Lung (tissue), 12 donors: ENCODE measurements around the gene POLL. TPM values are rescaled to one million over a fixed set of nuclear protein-coding genes. Genes with fewer than 3 reads are reported as not detected.

ENCODE experiments used
- ATAC-seq: fragments of 200-7000 bp; cut with Tn5 transposase; one replicate; pipeline ENCODE4 v1.9.1; 2020; ENCODE audit warnings: moderate number of reproducible peaks; ENCODE audit not compliant: insufficient read depth, low FRiP score
- DNase-seq, 3 donors: peaks; one replicate each; pipeline ENCODE4 v3.0.0-alpha.2; 2013 to 2017
- H3K27ac ChIP-seq, 2 donors: one replicate each; pipeline ENCODE4 v1.5.1; 2013; ENCODE audit warnings: mild to moderate bottlenecking in 2 of 2, moderate library complexity in 2 of 2, control low read depth in 1 of 2, inconsistent platforms in 1 of 2, low read depth in 1 of 2, low read length in 1 of 2
- H3K27me3 ChIP-seq, 3 donors: one replicate each; pipeline ENCODE4 v1.5.1; 2013; ENCODE audit warnings: low read length in 2 of 3; ENCODE audit not compliant: control insufficient read depth in 3 of 3, insufficient read depth in 3 of 3
- H3K36me3 ChIP-seq, 4 donors: one replicate each; pipeline ENCODE4 v1.5.1; 2013; ENCODE audit warnings: low read length in 4 of 4, mild to moderate bottlenecking in 1 of 4, moderate library complexity in 1 of 4; ENCODE audit not compliant: control insufficient read depth in 4 of 4, insufficient read depth in 4 of 4
- H3K4me1 ChIP-seq, 5 donors: one replicate each; pipeline ENCODE4 v1.5.1; 2013; ENCODE audit warnings: low read length in 5 of 5, mild to moderate bottlenecking in 2 of 5, moderate library complexity in 1 of 5; ENCODE audit not compliant: control insufficient read depth in 5 of 5, insufficient read depth in 5 of 5
- H3K4me3 ChIP-seq: one replicate; pipeline ENCODE4 v1.5.1; 2013; ENCODE audit warnings: mild to moderate bottlenecking, control low read depth, moderate library complexity
- H3K9ac ChIP-seq, 2 donors: one replicate each; pipeline ENCODE4 v1.5.1; 2013; ENCODE audit warnings: low read length in 2 of 2, control low read depth in 1 of 2; ENCODE audit not compliant: insufficient read depth in 1 of 2
- H3K9me3 ChIP-seq, 4 donors: one replicate each; pipeline ENCODE4 v1.5.1; 2013; ENCODE audit warnings: low read length in 3 of 4, mild to moderate bottlenecking in 1 of 4, moderate library complexity in 1 of 4; ENCODE audit not compliant: control insufficient read depth in 4 of 4, insufficient read depth in 3 of 4
- CTCF ChIP-seq: IDR thresholded peaks from 2 replicates; pipeline ENCODE4 v1.5.1; 2012; ENCODE audit warnings: mild to moderate bottlenecking; ENCODE audit errors: control extremely low read depth, extremely low read depth
- WGBS, 2 donors: extraction: QIAGEN DNeasy Blood & Tissue Kit; methylation state at CpG; one replicate each; pipeline ENCODE4 v1.1.7; 2013; 5-methylcytosine and 5-hydroxymethylcytosine counted together
- polyA plus RNA-seq, 2 donors: library from polyadenylated mRNA; stranded (reverse); fragments of 200-250 nt; gene quantifications; one replicate each; pipeline ENCODE4 v1.2.1, GENCODE V29; 2013
- total RNA-seq, 2 donors: library from RNA; depleted of rRNA in 1 of 2; stranded (reverse); fragments of >200 nt in 1 of 2; gene quantifications; one replicate each; pipeline ENCODE4 v1.2.1, GENCODE V29; 2014 to 2021
- donor health status: control.
- donor health status: control.
- donor health status: Bipolar disorder and iron deficiency.
- donor health status: healthy.
- donor health status: DM: yes; HTN: yes; CAD: no.

POLL gene
- total and polyA plus RNA-seq, 4 donors = 16.6 to 26.9 (median 25.0) TPM

GRCh38 chr10:101609481-101609880, 21.4 kb upstream of the POLL start:
- Histone ChIP-seq H3K4me1 (no peaks in the 10 kb centered on the region), H3K4me3 (no peak overlapping the region), H3K9ac (no peak overlapping the region), H3K27ac (no peak overlapping the region), H3K27me3 (no peaks in the 10 kb centered on the region), H3K36me3 (peaks cover 0 to 56% (median 33%) of the 10 kb centered on the region in 4 donors), H3K9me3 (no peaks in the 10 kb centered on the region)
- DNase-seq (no peak), ATAC-seq (no peak)
- whole genome bisulfite sequencing, 2 donors = 83 to 89% methylated on average over 4 of the region's 4 CpGs
- TF ChIP-seq CTCF = no peak

- Histone ChIP-seq H3K27me3 (no peaks in the 10 kb centered on the region), H3K9ac (no peak overlapping the region), H3K4me3 (no peak overlapping the region), H3K4me1 (no peaks in the 10 kb centered on the region), H3K9me3 (no peaks in the 10 kb centered on the region), H3K36me3 (peaks cover 0 to 48% (median 39%) of the 10 kb centered on the region in 4 donors), H3K27ac (no peak overlapping the region)
- WGBS, 2 donors = 45 to 74% methylated on average over 2 of the region's 2 CpGs
- DNase-seq (no peak), ATAC-seq (no peak)
- no peak for TF ChIP-seq CTCF
Measured at GRCh38 chr10:101607124-101607523, 19.1 kb upstream of the POLL start.

GRCh38 chr10:101602761-101603398, 14.8 kb upstream of the POLL start:
- H3K9me3 ChIP-seq = no peaks in the 10 kb centered on the region
- H3K4me1 ChIP-seq = peaks cover 0 to 3% (median 0%) of the 10 kb centered on the region in 5 donors
- H3K27ac ChIP-seq = no peak overlapping the region
- peak; percentile 70 for TF ChIP-seq CTCF
- WGBS, 2 donors = 54 to 61% methylated on average over 6 of the region's 6 CpGs
- H3K27me3 ChIP-seq = no peaks in the 10 kb centered on the region
- DNase-seq (peak; percentile 70 to 72 (median 71)), ATAC-seq (peak; percentile 71)
- no peak overlapping the region for H3K9ac ChIP-seq
- peaks cover 0 to 19% (median 10%) of the 10 kb centered on the region in 4 donors for H3K36me3 ChIP-seq
- H3K4me3 ChIP-seq = no peak overlapping the region

GRCh38 chr10:101601541-101601940, 13.5 kb upstream of the POLL start:
- TF ChIP-seq CTCF = no peak
- 44 to 54% methylated on average over 1 of the region's 1 CpG for WGBS, 2 donors
- ATAC-seq (no peak), DNase-seq (no peak)
- no peak overlapping the region for H3K27ac ChIP-seq
- H3K9me3 ChIP-seq = no peaks in the 10 kb centered on the region
- H3K36me3 ChIP-seq = peaks cover 0 to 16% (median 5%) of the 10 kb centered on the region in 4 donors
- peaks cover 0 to 8% (median 0%) of the 10 kb centered on the region in 5 donors for H3K4me1 ChIP-seq
- no peak overlapping the region for H3K9ac ChIP-seq
- no peak overlapping the region for H3K4me3 ChIP-seq
- no peaks in the 10 kb centered on the region for H3K27me3 ChIP-seq
